Measurements from ENCODE around the gene C17orf50. TPM values are rescaled to one million over a fixed set of nuclear protein-coding genes. Genes with fewer than 3 reads are reported as not detected.

C17orf50 gene
- total RNA-seq, 1 donor from 2014 or later, result not detected

DNA sequence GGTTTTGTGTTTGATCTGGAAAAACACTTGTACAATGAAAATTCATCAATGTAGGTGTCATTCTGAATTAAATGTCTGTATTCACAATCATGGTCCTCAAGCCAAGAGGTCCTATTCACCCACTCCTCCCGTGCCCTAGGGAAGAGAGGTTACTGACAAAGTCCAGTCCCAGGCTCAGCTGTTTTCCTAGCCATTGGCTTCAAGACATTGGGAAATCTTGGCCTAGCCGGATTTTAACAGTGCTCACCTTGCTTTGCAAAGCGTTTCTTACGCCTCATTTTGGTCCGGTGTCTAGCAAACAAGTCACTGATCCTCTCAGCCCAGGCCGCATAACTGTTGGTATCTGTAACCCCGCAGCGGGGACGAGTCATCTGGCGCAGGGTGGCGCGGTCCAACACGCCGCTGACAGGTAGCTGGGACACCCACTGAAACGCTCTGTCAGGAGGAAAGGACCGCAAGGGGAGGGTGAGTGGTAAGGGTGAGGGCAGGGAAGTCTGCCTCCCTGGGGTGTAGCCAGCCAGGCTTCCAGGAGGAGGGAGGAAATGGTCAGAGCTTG, 18.0 kb downstream of the C17orf50 start:
- Histone ChIP-seq H3K4me1 (peaks cover 61% of the 10 kb centered on the region), H3K9me3 (no peaks in the 10 kb centered on the region), H3K27me3 (ENCODE audit: low read depth) (no peaks in the 10 kb centered on the region), H3K36me3 (no peaks in the 10 kb centered on the region), H3K4me3 (no peak overlapping the region), H3K27ac (peak overlapping the region; percentile 73)
- intact Hi-C loops (cut with DNase I), result no loop called here
- DNase-seq (no peak), ATAC-seq (no peak)
- TF ChIP-seq, protein P1, sequence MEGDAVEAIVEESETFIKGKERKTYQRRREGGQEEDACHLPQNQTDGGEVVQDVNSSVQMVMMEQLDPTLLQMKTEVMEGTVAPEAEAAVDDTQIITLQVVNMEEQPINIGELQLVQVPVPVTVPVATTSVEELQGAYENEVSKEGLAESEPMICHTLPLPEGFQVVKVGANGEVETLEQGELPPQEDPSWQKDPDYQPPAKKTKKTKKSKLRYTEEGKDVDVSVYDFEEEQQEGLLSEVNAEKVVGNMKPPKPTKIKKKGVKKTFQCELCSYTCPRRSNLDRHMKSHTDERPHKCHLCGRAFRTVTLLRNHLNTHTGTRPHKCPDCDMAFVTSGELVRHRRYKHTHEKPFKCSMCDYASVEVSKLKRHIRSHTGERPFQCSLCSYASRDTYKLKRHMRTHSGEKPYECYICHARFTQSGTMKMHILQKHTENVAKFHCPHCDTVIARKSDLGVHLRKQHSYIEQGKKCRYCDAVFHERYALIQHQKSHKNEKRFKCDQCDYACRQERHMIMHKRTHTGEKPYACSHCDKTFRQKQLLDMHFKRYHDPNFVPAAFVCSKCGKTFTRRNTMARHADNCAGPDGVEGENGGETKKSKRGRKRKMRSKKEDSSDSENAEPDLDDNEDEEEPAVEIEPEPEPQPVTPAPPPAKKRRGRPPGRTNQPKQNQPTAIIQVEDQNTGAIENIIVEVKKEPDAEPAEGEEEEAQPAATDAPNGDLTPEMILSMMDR (IDR thresholded peaks at IDR 0.05), result no peak

DNA sequence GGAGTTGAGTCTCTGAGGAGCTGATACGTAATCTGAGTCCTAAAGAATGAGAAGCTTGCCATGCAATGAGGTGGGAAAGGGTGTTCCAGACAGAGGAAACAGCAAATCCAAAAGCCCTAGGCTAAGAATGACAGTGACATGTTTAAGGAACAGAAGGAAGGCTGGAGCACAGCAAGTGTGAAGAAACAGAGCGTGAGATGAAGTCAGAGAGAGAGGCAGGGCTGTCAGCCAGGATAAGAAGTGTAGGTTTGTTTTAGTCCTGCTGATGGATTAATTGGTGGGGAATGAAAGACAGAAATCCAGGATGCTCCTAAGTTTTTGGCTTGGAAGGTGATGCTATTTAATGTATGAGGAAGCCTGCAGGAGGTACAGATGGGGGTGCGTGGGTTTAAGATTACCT, 20.3 kb downstream of the C17orf50 start:
- no peak overlapping the region for H3K4me3 ChIP-seq
- H3K9me3 ChIP-seq, result no peaks in the 10 kb centered on the region
- DNase-seq (no peak), ATAC-seq (no peak)
- H3K27me3 ChIP-seq (ENCODE audit: low read depth), result no peaks in the 10 kb centered on the region
- H3K36me3 ChIP-seq, result no peaks in the 10 kb centered on the region
- peaks cover 54% of the 10 kb centered on the region for H3K4me1 ChIP-seq
- H3K27ac ChIP-seq, result no peak overlapping the region
- intact Hi-C loops (cut with DNase I), result no loop called here
- TF ChIP-seq, protein P1 (IDR thresholded peaks at IDR 0.05), result no peak

DNA sequence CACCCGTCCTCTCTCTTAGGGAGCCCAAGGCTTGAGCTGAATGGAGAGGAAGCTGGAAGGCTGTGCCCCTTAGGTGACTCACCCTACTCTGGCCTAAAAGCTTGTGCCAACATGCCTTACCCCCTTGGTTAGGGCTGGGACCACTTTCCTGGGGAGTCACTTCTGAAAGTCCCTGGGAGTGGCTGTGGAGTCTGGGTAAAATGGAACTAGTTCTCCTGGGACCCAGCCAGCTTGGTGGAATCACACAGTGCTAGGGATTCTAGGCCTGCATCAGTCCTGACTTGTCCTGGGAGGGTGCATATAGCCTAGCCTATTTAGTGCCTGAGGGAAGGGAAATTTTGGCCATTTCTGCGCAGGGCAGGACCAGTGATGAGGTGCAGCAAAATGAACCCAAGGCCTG, 24.2 kb downstream of the C17orf50 start:
- DNase-seq (no peak), ATAC-seq (peak; percentile 27 to 48)
- Histone ChIP-seq H3K9me3 (no peaks in the 10 kb centered on the region), H3K36me3 (no peaks in the 10 kb centered on the region), H3K4me1 (peaks cover 54% of the 10 kb centered on the region), H3K27me3 (ENCODE audit: low read depth) (no peaks in the 10 kb centered on the region), H3K4me3 (no peak overlapping the region), H3K27ac (peak overlapping the region; percentile 76)
- intact Hi-C loops (cut with DNase I), result no loop called here
- TF ChIP-seq, protein P1 (IDR thresholded peaks at IDR 0.05), result no peak

DNA sequence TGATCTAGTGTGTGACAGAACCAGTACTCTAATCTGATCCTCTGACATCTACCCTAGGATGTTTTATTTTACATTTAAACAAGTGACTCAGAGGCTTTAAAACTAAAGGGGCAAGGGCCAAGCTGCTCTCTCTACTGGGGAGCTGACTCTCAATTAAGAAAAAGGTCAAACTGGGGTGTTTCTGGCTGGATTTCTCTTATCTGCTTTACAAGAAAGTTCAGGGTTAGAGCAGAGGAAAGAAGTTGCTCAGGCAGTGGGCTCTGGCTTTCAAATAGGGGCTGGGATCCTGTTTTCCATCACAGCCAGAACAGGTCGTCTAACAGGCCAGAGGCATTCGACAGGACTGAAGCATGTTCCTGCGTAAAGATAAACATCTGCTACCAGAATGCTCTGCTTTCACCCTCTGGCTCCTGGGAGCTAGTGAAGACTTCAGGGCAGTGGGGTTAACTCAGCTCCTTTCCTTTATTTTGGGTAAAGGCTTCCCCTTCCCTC, 26.3 kb downstream of the C17orf50 start:
- intact Hi-C loops (cut with DNase I), result no loop called here
- DNase-seq, result no peak
- TF ChIP-seq, protein P1 (IDR thresholded peaks at IDR 0.05), result no peak
- ATAC-seq, result no peak
- peak overlapping the region; percentile 49 for H3K27ac ChIP-seq
- H3K9me3 ChIP-seq, result no peaks in the 10 kb centered on the region
- no peaks in the 10 kb centered on the region for H3K27me3 ChIP-seq (ENCODE audit: low read depth)
- no peaks in the 10 kb centered on the region for H3K36me3 ChIP-seq
- no peak overlapping the region for H3K4me3 ChIP-seq
- H3K4me1 ChIP-seq, result peaks cover 54% of the 10 kb centered on the region

DNA sequence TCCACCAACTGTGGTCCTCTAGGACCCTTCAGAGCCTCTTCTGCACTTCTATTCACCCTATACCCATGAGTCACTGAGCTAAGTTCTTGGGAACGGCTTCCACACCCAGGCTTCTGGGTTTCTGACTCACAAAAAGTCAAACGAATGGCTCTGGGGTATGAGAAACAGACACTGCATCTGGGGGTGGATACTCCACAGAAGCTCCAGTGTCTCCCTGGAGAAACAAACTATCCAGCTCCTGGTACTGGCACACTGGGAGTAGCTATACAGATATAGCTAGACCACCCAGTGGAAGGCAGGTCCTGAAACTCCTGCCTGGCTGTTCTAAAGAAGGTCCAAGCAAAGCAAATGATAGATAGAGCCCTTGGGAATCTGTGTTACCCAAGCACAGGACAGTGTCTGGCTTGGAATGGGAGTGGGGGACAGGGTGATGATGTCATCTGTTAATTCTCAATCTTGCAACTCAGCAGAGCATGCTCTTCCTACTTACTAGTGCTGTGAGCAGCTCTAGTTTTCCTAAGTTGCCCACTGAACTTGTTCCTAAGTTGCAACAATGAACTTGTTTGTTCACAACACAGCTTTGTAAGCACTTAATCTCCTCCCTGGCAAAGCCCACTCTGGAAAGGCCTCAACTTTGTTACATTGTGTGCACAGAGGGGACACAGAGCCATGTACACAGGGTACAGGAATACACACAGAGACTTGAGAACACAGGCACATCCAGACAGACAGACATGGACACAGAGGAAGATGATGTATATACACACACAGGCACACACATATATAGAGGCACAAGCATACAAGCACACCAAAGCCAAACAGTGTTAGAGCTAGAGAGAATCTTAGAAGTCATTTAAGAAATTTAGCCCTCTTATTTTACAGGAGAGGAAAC, 28.0 kb downstream of the C17orf50 start:
- Histone ChIP-seq H3K9me3 (no peaks in the 10 kb centered on the region), H3K36me3 (no peaks in the 10 kb centered on the region), H3K4me3 (no peak overlapping the region), H3K4me1 (peaks cover 52% of the 10 kb centered on the region), H3K27ac (peak overlapping the region; percentile 55), H3K27me3 (ENCODE audit: low read depth) (no peaks in the 10 kb centered on the region)
- intact Hi-C loops (cut with DNase I), result no loop called here
- ATAC-seq, result peak; percentile 43 to 66
- no peak for DNase-seq
- TF ChIP-seq, protein P1 (IDR thresholded peaks at IDR 0.05), result no peak

All from lower lobe of right lung (tissue), 2 donors.